Mesendoderm (in vitro differentiated cells): ENCODE results near the gene ADGRL1.

ENCODE experiments used
- DNase-seq: peaks from one replicate; pipeline ENCODE4 v3.0.0; 2013
- H2AK5ac ChIP-seq: 2 replicates; pipeline ENCODE4 v1.6.1; 2013; ENCODE audit warnings: low read length, inconsistent platforms
- H2BK120ac ChIP-seq: 2 replicates; pipeline ENCODE4 v1.6.1; 2013; ENCODE audit warnings: low read depth, mild to moderate bottlenecking, low read length, moderate library complexity, mixed read lengths
- H2BK15ac ChIP-seq: replicated peaks from 2 replicates; pipeline ENCODE4 v1.6.1; 2013; ENCODE audit warnings: low read depth, mild to moderate bottlenecking, moderate library complexity
- H2BK5ac ChIP-seq: 2 replicates; pipeline ENCODE4 v1.6.1; 2013; ENCODE audit warnings: low read length, inconsistent platforms
- H3K18ac ChIP-seq: 2 replicates; pipeline ENCODE4 v1.6.1; 2013; ENCODE audit warnings: mild to moderate bottlenecking, low read length, mixed read lengths
- H3K23ac ChIP-seq: one replicate; pipeline ENCODE4 v1.6.1; 2013; ENCODE audit warnings: low read length
- H3K27ac ChIP-seq: 2 replicates; pipeline ENCODE4 v1.5.1; 2013; ENCODE audit warnings: low read depth, mild to moderate bottlenecking, inconsistent platforms, low read length, moderate library complexity
- H3K27me3 ChIP-seq: 2 replicates; pipeline ENCODE4 v1.6.1; 2013; ENCODE audit warnings: low read length, control low read depth, mild to moderate bottlenecking, inconsistent platforms; ENCODE audit not compliant: insufficient read depth, poor library complexity
- H3K36me3 ChIP-seq: 2 replicates; pipeline ENCODE4 v1.6.1; 2013; ENCODE audit warnings: low read length, inconsistent platforms; ENCODE audit not compliant: control insufficient read depth, insufficient read depth
- H3K4ac ChIP-seq: one replicate; pipeline ENCODE4 v1.6.1; 2013; ENCODE audit warnings: low read depth, mild to moderate bottlenecking, low read length, moderate library complexity
- H3K4me1 ChIP-seq: 2 replicates; pipeline ENCODE4 v1.6.1; 2013; ENCODE audit warnings: low read depth, low read length, inconsistent platforms; ENCODE audit not compliant: control insufficient read depth
- H3K4me2 ChIP-seq: 2 replicates; pipeline ENCODE4 v1.6.1; 2013; ENCODE audit warnings: low read length
- H3K4me3 ChIP-seq: 2 replicates; pipeline ENCODE4 v1.5.1; 2013; ENCODE audit warnings: mild to moderate bottlenecking, low read length
- H3K56ac ChIP-seq: one replicate; pipeline ENCODE4 v1.6.1; 2013; ENCODE audit warnings: low read length
- H3K79me1 ChIP-seq: 2 replicates; pipeline ENCODE4 v1.6.1; 2013; ENCODE audit warnings: low read length, inconsistent platforms
- H3K79me2 ChIP-seq: 2 replicates; pipeline ENCODE4 v1.6.1; 2013; ENCODE audit warnings: mild to moderate bottlenecking, low read length; ENCODE audit not compliant: control insufficient read depth, insufficient read depth
- H3K9ac ChIP-seq: 2 replicates; pipeline ENCODE4 v1.6.1; 2013; ENCODE audit warnings: low read length, inconsistent platforms
- H4K5ac ChIP-seq: one replicate; pipeline ENCODE4 v1.6.1; 2013; ENCODE audit warnings: low read length
- H4K8ac ChIP-seq: one replicate; pipeline ENCODE4 v1.6.1; 2013; ENCODE audit warnings: low read depth, mild to moderate bottlenecking, control low read depth, low read length, moderate library complexity
- WGBS: extraction: QIAGEN DNeasy Blood & Tissue Kit; methylation state at CpG from one replicate; pipeline ENCODE4 v1.1.7; 2013; ENCODE audit warnings: low lambda C conversion rate, missing lambda C conversion rate; ENCODE audit not compliant: insufficient coverage; ENCODE audit errors: extremely low coverage; 5-methylcytosine and 5-hydroxymethylcytosine counted together

ADGRL1 gene

GRCh38 chr19:14150770-14151661 lies 55.0 kb downstream of the ADGRL1 start:
- Histone ChIP-seq H4K5ac (no peak overlapping the region), H3K36me3 (peaks cover 5% of the 10 kb centered on the region), H3K79me1 (no peaks in the 10 kb centered on the region), H4K8ac (no peak overlapping the region), H3K18ac (no peak overlapping the region), H3K4me3 (no peak overlapping the region), H3K27me3 (no peaks in the 10 kb centered on the region), H3K4ac (no peak overlapping the region), H2BK5ac (no peak overlapping the region), H3K4me2 (no peak overlapping the region), H3K4me1 (no peaks in the 10 kb centered on the region), H2AK5ac (no peak overlapping the region), H3K9ac (no peak overlapping the region), H2BK120ac (no peak overlapping the region), H3K23ac (no peak overlapping the region), H3K56ac (no peak overlapping the region), H3K79me2 (no peaks in the 10 kb centered on the region), H2BK15ac (no peak overlapping the region), H3K27ac (no peak overlapping the region)
- no peak for DNase-seq
- no CpG with 5 or more reads among the region's 47 CpGs for WGBS

GRCh38 chr19:14150041-14150769 lies 55.8 kb downstream of the ADGRL1 start:
- Histone ChIP-seq H2BK15ac (no peak overlapping the region), H4K8ac (no peak overlapping the region), H3K4ac (no peak overlapping the region), H3K18ac (no peak overlapping the region), H3K36me3 (peaks cover 5% of the 10 kb centered on the region), H3K9ac (no peak overlapping the region), H2BK5ac (no peak overlapping the region), H3K23ac (no peak overlapping the region), H2BK120ac (no peak overlapping the region), H3K4me1 (no peaks in the 10 kb centered on the region), H3K27ac (no peak overlapping the region), H3K27me3 (no peaks in the 10 kb centered on the region), H3K56ac (no peak overlapping the region), H3K4me2 (no peak overlapping the region), H4K5ac (no peak overlapping the region), H3K79me2 (no peaks in the 10 kb centered on the region), H2AK5ac (no peak overlapping the region), H3K4me3 (no peak overlapping the region), H3K79me1 (no peaks in the 10 kb centered on the region)
- DNase-seq: no peak
- no CpG with 5 or more reads among the region's 10 CpGs for WGBS

- no peak overlapping the region for H3K4me3 ChIP-seq
- H3K23ac ChIP-seq: no peak overlapping the region
- no peak overlapping the region for H3K27ac ChIP-seq
- no peak overlapping the region for H2AK5ac ChIP-seq
- no peak overlapping the region for H3K56ac ChIP-seq
- H2BK5ac ChIP-seq: no peak overlapping the region
- H4K8ac ChIP-seq: no peak overlapping the region
- no peaks in the 10 kb centered on the region for H3K4me1 ChIP-seq
- H3K4ac ChIP-seq: no peak overlapping the region
- no peak overlapping the region for H3K9ac ChIP-seq
- WGBS: no CpG with 5 or more reads among the region's 21 CpGs
- no peak overlapping the region for H2BK15ac ChIP-seq
- DNase-seq: no peak
- H2BK120ac ChIP-seq: no peak overlapping the region
- H3K79me2 ChIP-seq: no peaks in the 10 kb centered on the region
- no peak overlapping the region for H4K5ac ChIP-seq
- no peak overlapping the region for H3K4me2 ChIP-seq
- no peaks in the 10 kb centered on the region for H3K79me1 ChIP-seq
- H3K27me3 ChIP-seq: no peaks in the 10 kb centered on the region
- H3K18ac ChIP-seq: no peak overlapping the region
- H3K36me3 ChIP-seq: peaks cover 5% of the 10 kb centered on the region
Observed at GRCh38 chr19:14149509-14149994, 56.4 kb downstream of the ADGRL1 start.

DNA sequence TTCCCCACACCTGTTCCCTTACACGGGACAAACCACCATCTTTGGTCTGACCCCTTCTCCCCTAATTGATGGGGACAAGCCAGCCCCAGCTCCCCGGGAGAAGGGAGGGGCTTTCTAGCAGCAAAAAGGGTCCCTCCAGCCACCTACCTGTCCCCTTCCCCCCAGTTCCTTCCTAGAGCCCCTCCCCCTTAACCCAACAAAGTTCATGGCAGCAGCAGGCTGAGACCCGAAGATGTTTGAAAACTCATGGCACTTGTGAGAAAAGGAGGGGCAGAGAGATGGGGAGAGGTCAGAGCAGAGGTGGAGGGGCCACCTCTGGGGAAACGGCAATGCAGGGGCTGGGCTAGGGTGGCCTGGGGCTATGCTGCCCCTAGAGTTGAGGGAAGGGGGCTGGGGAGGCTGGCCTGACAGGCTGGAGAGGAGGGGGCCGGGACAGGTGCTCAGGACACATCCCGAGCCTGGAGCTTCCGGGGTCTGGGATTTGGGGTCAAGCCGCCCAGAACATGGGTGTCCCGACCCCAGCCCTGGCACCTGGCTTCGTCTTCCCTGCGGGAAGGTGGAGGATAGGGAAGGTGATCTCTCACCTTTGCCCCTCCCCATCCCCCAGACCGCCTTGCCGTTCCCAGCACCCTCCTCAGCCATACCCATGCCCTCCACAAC lies 57.1 kb downstream of the ADGRL1 start:
- H3K4ac ChIP-seq: no peak overlapping the region
- DNase-seq: no peak
- no peak overlapping the region for H2BK120ac ChIP-seq
- no peak overlapping the region for H3K18ac ChIP-seq
- no peaks in the 10 kb centered on the region for H3K79me2 ChIP-seq
- no peak overlapping the region for H3K56ac ChIP-seq
- no peak overlapping the region for H2AK5ac ChIP-seq
- H3K4me3 ChIP-seq: no peak overlapping the region
- no peak overlapping the region for H2BK5ac ChIP-seq
- peaks cover 5% of the 10 kb centered on the region for H3K36me3 ChIP-seq
- H3K79me1 ChIP-seq: no peaks in the 10 kb centered on the region
- H2BK15ac ChIP-seq: no peak overlapping the region
- no peaks in the 10 kb centered on the region for H3K4me1 ChIP-seq
- no peak overlapping the region for H3K9ac ChIP-seq
- H3K27me3 ChIP-seq: no peaks in the 10 kb centered on the region
- no peak overlapping the region for H4K8ac ChIP-seq
- H3K23ac ChIP-seq: no peak overlapping the region
- no peak overlapping the region for H4K5ac ChIP-seq
- WGBS: no CpG with 5 or more reads among the region's 13 CpGs
- no peak overlapping the region for H3K27ac ChIP-seq
- H3K4me2 ChIP-seq: no peak overlapping the region

- no CpG with 5 or more reads among the region's 20 CpGs for WGBS
- no peak overlapping the region for H4K5ac ChIP-seq
- H3K4me3 ChIP-seq: no peak overlapping the region
- peak overlapping the region; percentile 1 for H3K56ac ChIP-seq
- no peaks in the 10 kb centered on the region for H3K79me2 ChIP-seq
- no peak overlapping the region for H3K9ac ChIP-seq
- H3K27me3 ChIP-seq: no peaks in the 10 kb centered on the region
- no peak overlapping the region for H2AK5ac ChIP-seq
- no peak overlapping the region for H4K8ac ChIP-seq
- H3K27ac ChIP-seq: no peak overlapping the region
- no peak overlapping the region for H2BK15ac ChIP-seq
- H3K4me1 ChIP-seq: no peaks in the 10 kb centered on the region
- H3K4ac ChIP-seq: no peak overlapping the region
- H3K4me2 ChIP-seq: no peak overlapping the region
- peaks cover 5% of the 10 kb centered on the region for H3K36me3 ChIP-seq
- H3K18ac ChIP-seq: no peak overlapping the region
- H2BK120ac ChIP-seq: no peak overlapping the region
- no peak overlapping the region for H3K23ac ChIP-seq
- peak; percentile 63 for DNase-seq
- no peak overlapping the region for H2BK5ac ChIP-seq
- no peaks in the 10 kb centered on the region for H3K79me1 ChIP-seq
Observed at GRCh38 chr19:14147797-14148605, 58.0 kb downstream of the ADGRL1 start.
